Lower leg skin (tissue), 3 donors: ENCODE data around the gene CORIN.
"Not testable (repeated sequence)": the region's sequence is repeated elsewhere in the genome, so short reads cannot be mapped to it uniquely, and the experiment has no call there.

Experiments
- POLR2A ChIP-seq, 2 donors: fragments of 450-650 bp; IDR thresholded peaks; one replicate each; pipeline ENCODE4 v1.6.1; 2016 to 2017; ENCODE audit warnings: antibody characterized with exemption in 2 of 2, mild to moderate bottlenecking in 1 of 2, moderate library complexity in 1 of 2
- TF ChIP-seq, protein P1 (sequence below), 3 donors: fragments of 450-650 bp; IDR thresholded peaks; one replicate each; pipeline ENCODE4 v1.5.1; 2016; ENCODE audit warnings: antibody characterized with exemption in 3 of 3, mild to moderate bottlenecking in 3 of 3, moderate library complexity in 2 of 3

DNA sequence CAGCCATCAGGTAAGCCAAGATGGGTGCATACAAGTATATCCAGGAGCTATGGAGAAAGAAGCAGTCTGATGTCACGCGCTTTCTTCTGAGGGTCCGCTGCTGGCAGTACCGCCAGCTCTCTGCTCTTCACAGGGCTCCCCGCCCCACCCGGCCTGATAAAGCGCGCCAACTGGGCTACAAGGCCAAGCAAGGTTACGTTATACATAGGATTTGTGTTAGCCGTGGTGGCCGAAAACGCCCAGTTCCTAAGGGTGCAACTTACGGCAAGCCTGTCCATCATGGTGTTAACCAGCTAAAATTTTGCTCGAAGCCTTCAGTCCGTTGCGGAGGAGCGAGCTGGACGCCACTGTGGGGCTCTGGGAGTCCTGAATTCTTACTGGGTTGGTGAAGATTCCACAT, 131.5 kb downstream of the CORIN start:
- TF ChIP-seq POLR2A (IDR thresholded peaks at IDR 0.05) = not testable (repeated sequence)
- TF ChIP-seq, protein P1, sequence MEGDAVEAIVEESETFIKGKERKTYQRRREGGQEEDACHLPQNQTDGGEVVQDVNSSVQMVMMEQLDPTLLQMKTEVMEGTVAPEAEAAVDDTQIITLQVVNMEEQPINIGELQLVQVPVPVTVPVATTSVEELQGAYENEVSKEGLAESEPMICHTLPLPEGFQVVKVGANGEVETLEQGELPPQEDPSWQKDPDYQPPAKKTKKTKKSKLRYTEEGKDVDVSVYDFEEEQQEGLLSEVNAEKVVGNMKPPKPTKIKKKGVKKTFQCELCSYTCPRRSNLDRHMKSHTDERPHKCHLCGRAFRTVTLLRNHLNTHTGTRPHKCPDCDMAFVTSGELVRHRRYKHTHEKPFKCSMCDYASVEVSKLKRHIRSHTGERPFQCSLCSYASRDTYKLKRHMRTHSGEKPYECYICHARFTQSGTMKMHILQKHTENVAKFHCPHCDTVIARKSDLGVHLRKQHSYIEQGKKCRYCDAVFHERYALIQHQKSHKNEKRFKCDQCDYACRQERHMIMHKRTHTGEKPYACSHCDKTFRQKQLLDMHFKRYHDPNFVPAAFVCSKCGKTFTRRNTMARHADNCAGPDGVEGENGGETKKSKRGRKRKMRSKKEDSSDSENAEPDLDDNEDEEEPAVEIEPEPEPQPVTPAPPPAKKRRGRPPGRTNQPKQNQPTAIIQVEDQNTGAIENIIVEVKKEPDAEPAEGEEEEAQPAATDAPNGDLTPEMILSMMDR (IDR thresholded peaks at IDR 0.05) = not testable (repeated sequence)
